ENCODE results near the gene RPP14.

The RPP14 gene

GRCh38 chr3:58292866-58293265 is 13.2 kb upstream of the RPP14 start:
- no peak for DNase-seq

GRCh38 chr3:58293516-58293915 is 12.5 kb upstream of the RPP14 start:
- no peak for DNase-seq

DNA sequence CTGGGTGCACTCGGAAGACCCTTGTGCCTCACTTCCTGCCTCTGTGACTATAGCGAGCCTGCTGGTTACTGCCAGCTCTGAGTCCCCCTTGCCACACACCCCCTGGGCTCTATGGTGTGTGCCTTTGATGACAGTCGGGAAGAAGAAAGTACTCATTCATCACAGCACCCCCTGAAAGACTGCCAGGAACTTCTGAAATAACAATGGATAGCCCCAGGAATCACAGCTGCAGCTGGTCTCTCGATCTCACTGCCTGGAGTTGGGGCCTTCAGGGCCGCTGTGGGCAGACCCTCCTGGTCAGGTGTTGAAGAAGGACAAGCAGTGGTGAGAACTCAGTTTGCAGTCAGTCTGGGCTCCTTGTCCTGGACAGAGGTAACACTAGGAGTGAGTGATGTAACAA is 9.8 kb upstream of the RPP14 start:
- DNase-seq = no peak

- DNase-seq = no peak
Observed at GRCh38 chr3:58296843-58297242, 9.2 kb upstream of the RPP14 start.

DNA sequence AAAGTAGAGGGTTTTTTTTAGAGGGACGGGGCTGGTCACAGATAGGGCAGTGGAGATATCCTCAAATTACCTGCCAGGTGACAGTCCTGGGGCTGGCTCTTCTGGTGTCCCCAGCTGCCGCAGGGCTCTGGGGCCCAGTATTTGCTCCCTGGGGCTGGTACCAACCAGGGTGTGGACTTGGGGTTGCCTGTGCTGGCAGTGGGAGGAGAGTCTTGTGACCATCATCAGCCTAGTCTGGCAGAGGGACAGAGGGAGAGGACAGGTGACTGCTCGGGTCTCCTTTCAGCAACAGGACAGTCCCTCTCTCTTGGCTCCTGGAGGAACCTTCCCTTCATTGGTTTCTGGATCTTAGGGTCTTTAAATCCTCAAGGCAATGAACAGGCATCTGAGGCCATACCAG is 7.9 kb upstream of the RPP14 start:
- DNase-seq = no peak

- DNase-seq = no peak
Observed at GRCh38 chr3:58299075-58299474, 7.0 kb upstream of the RPP14 start.

DNA sequence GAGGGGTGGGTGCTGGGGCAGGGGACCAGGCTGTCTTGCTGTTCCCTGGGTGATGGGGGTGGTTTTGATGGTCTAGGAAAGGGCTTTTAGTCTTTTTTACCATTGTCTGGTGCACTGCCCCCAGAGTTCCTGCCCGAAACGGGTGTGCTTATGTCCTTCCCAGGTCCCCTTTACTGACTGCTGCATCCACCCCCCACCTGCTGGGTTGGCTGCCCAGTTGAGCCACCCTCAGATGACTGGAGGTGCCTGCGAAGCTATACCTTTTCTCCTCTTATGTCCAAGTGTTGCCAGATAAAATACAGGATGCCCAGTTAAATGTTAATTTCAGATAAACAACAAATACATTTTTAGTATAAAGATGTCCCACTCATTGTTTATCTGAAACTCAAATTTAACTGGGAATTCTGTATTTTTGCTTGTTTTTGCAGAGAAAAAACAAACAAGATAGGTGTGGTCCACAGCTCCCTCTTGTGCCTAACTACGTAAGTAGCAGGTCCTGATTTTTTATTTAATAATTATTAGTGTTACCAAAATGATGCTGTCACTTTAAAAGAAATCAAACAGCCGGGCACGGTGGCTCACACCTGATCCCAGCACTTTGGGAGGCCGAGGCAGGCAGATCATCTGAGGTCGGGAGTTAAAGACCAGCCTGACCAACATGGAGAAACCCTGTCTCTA is 6.1 kb upstream of the RPP14 start:
- no peak for DNase-seq

- peak in 1 of 2 experiments; percentile 42 for DNase-seq
Observed at GRCh38 chr3:58307639-58308215, 1.7 kb downstream of the RPP14 start.

- DNase-seq = no peak
Observed at GRCh38 chr3:58308728-58309127, 2.7 kb downstream of the RPP14 start.

GRCh38 chr3:58317811-58318210 is 11.8 kb downstream of the RPP14 start:
- DNase-seq = no peak

DNA sequence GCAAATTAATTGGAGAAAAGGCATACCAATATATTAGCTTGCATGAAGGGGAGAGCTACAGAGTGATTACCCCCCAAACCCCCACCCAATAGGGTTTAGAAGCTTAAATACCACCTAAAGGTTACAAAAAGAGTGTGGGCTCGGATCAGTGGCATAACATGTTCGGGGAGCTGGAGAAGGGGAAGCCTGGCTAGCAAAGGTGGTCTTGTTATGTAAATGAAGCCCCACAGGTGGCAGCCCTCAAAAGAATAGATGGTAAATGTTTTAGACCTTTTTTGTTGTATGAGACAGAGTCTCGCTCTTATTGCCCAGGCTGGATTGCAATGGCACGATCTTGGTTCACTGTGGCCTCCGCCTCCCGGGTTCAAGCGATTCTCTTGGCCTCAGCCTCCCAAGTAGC is 15.7 kb downstream of the RPP14 start:
- DNase-seq = no peak

GRCh38 chr3:58322793-58323192 is 16.7 kb downstream of the RPP14 start:
- DNase-seq = no peak

DNA sequence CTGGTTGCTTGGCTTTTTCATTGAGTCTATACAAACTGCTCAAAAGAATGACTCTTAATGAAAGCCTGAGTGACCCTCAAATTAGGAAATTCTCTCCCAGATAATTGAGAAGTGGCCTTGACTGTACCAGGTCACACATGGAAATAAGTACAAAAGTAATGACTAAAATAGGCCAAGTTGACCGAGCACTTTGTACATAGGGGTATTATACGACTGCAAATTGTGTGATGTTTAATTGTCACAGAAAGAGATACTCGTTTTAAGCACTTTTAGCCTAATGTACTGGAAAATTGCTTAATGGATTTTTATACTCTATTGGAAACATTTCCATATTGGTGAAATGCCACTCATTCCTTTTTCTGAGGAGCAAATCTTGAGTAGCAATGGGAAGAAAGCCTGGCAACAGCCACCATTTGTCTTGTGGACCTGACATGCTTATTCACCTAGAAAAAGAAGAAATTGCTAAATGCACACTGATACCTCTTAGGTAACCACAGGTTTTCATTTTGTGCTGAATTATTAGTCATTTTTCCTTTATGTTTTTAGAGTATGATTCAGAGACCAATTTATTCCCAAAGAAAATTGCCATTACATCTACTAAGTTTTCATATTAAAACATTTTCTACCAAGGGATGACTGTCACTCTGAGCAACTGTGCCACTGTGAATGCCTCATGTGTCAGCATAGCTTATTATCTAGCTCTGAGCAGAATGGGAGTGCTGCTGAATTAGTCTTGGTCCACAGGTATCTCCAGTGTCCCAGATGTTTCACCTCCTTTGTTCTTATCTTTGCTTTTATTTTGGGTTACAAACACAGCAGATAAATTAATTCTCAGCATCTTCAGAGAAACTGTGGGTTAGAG is 17.7 kb downstream of the RPP14 start:
- DNase-seq = no peak

DNA sequence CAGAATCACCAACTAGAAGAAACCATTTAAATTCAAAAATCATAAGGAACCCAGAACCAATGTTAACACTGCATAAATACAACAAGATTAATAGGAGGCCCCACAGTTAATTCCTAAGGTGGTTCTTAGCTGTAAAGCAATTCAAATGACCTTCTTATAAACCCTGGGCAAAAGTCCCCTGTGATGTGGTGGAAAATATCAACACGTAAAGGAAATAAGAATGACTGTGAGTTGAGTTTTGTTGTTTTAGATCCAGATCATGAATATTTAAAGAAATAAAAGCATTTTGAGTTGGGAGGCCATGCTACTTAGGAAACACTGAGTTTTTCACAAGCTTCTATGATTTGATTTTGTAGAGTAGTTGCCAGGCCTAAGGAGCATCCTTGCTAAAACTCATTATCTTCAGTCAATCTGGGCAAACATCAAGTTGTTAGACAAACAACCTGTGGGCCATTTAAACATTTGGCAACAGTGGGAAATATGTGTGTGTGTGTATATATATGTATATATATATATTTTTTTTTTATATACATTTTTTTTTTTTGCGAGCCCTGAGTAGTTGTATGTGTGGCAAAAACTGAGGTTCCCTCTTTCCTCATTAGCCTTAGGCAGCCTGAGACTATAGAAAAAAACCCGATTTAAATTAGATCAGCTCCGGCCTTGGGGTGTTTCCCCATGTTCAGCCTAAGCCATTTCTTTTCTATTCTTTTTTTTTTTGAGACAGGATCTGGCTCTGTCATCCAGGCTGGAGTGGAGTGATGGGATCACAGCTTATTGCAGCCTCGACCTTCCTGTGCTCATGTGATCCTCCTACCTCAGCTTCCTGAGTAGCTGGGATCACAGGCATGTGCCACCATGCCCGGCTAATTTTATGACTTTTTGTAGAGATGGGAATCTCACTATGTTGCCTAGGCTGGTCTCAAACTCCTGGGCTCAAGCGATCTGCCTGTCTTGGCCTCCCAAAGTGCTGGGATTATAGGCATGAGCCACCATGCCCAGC is 18.6 kb downstream of the RPP14 start:
- no peak for DNase-seq

DNA sequence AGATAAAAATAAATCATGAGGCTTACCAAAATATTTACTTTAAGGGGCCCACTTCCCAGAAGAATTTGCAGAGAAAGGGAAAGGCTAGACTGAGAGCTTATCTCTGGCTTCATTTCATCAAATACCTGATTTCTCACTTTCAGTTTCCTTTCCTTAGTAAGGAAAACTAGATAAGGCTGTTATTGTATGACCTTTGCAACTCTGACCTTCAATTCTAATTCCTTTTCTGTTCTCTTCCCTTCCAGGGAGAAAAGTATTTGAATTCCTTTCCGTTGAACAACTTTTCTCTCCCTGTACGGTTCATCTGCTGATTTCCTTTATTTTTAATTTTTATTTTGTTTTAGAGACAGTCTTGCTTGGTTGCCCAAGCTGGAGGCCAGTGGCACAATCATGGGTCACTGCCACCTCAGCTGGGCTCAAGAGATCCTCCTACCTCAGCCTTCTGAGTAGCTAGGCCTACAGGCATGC is 19.5 kb downstream of the RPP14 start:
- no peak for DNase-seq

GRCh38 chr3:58326267-58326900 is 20.3 kb downstream of the RPP14 start:
- DNase-seq = no peak

- no peak for DNase-seq
Observed at GRCh38 chr3:58329150-58329921, 23.3 kb downstream of the RPP14 start.

GRCh38 chr3:58329922-58330413 is 23.9 kb downstream of the RPP14 start:
- DNase-seq = no peak

DNA sequence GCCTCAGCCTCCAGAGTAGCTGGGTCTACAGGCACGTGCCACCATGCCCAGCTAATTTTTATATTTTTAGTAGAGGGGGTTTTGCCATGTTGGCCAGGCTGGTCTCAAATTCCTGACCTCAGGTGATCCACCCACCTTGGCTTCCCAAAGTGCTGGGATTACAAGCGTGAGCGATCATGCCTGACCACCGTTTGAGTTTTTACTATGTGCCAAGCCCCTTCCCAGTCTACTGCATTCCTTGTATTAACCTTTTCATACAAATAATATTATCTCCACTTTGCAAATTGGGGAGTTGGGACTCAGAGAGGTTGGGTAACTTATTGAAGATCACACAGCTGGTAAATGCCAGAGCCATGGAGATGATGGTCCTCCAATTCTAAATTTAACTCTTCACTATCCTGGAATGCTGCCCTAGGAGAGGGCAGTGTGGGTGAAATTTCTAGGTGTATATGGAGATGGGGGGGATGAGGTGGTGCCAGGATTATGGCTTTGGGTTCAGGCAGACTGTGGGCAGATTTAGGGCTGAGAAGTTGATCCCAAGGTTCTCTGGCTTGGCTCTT is 25.6 kb downstream of the RPP14 start:
- DNase-seq = no peak

DNA sequence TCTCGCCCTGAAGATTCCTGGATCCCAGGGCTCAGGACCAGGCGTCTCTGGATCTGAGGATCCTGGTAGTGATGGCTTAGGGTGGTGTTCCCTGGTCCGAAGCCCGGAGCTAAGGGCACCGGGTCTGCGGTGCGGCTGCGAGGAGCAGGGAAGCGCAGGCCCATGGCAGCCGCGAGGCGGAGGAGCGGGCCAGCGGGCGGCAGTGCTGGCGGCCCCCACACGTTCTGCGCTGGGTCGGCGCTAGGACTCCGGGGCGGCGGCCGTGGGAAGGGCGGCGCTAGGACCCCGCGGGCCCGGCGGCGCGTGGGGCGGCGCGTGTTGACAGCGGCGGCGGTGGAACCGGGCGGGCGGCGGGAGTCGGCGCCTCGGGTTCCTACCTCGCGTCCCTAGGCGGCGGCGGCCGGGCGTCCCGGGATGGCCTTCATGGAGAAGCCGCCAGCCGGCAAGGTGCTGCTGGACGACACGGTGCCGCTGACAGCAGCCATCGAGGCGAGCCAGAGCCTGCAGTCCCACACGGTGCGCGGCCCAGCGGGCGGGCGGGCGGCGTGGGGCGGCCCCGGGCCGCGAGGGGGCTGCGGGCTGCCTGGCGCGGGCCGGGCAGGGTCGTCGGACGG is 26.6 kb downstream of the RPP14 start, which contains the start of gene PXK:
TSS of gene PXK (plus strand) at position 318 of the 614 bp plus-strand sequence. CDS start at position 415, 97 bp downstream.
- peak in 1 of 2 experiments; percentile 80 for DNase-seq
